Measurements from ENCODE around the gene DZANK1. TPM values are rescaled to one million over a fixed set of nuclear protein-coding genes. Genes with fewer than 3 reads are reported as not detected.

Gene DZANK1
- total RNA-seq, 1 experiment from 2014 or later: 7.3 TPM

DNA sequence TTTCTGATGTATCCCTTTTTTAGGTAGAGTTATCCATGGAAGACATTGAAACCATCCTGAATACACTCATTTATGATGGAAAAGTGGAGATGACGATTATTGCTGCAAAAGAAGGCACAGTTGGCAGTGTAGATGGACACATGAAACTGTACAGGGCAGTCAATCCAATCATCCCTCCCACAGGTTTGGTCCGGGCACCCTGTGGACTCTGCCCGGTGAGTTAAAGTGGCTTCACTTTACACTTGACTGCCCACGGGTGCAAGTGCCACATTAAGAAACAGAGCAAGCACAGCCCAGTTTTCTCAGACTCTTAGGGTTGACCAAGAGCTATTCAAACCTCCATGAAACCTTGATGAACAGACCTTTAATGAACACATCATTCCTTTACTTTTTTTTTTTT is 14.8 kb upstream of the DZANK1 start:
- Histone ChIP-seq H3K27ac (no peak overlapping the region), H3K9me2 (ENCODE audit: insufficient read depth) (no peaks in the 10 kb centered on the region), H3K36me3 (ENCODE audit: low read depth) (0 out of 2 replicates have a peak, but pooled peaks cover 3% of the 10 kb centered on the region), H3K27me3 (ENCODE audit: insufficient read depth, low read depth) (no peaks in the 10 kb centered on the region), H4K20me1 (ENCODE audit: insufficient read depth) (no peaks in the 10 kb centered on the region; the same call in 1 of the 2 replicates), H3K9me3 (ENCODE audit: insufficient read depth, low read depth) (no peaks in the 10 kb centered on the region), H3F3A (ENCODE audit: insufficient read depth, low read depth) (peaks cover 4% of the 10 kb centered on the region; the same call in 1 of the 2 replicates), H2AFZ (no peak overlapping the region), H3K4me2 (no peak overlapping the region), H3K4me1 (replicated peaks; ENCODE audit: insufficient read depth) (no peaks in the 10 kb centered on the region), H3K4me3 (no peak overlapping the region), H3K79me2 (ENCODE audit: low read depth) (no peaks in the 10 kb centered on the region)
- no peak for TF ChIP-seq EZH2 (IDR thresholded peaks at IDR 0.05; ENCODE audit: low read depth)
- TF ChIP-seq, protein P1, sequence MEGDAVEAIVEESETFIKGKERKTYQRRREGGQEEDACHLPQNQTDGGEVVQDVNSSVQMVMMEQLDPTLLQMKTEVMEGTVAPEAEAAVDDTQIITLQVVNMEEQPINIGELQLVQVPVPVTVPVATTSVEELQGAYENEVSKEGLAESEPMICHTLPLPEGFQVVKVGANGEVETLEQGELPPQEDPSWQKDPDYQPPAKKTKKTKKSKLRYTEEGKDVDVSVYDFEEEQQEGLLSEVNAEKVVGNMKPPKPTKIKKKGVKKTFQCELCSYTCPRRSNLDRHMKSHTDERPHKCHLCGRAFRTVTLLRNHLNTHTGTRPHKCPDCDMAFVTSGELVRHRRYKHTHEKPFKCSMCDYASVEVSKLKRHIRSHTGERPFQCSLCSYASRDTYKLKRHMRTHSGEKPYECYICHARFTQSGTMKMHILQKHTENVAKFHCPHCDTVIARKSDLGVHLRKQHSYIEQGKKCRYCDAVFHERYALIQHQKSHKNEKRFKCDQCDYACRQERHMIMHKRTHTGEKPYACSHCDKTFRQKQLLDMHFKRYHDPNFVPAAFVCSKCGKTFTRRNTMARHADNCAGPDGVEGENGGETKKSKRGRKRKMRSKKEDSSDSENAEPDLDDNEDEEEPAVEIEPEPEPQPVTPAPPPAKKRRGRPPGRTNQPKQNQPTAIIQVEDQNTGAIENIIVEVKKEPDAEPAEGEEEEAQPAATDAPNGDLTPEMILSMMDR (conservative IDR thresholded peaks at IDR 0.05): no peak
- DNase-seq: no peak
- intact Hi-C loops (cut with micrococcal nuclease; ENCODE audit: unreplicated experiment): no loop called here
- POLR2A ChIA-PET (ENCODE audit: unreplicated experiment): no interaction called here
- CTCF ChIA-PET: no interaction called here
- no TSS peak for BruUV-seq (replicated peaks)

DNA sequence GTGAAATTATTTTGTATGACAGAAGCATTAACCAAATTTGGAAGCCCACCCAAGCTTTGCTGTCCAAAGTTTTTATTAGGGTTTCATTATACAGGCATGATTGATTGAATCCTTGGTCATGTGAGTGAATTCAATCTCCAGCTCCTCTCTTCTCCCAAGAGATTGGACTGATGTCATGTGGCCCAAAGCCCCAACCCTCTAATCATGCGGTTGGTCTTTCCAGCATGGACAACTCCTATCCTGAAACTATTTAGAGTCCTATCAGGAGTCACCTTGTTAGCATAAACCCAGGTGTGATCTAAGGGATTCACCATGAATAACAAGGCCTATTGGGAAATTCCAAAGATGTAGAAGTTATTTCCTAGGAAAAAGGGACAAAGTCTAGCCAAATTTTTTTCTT is 11.0 kb upstream of the DZANK1 start:
- Histone ChIP-seq H4K20me1 (ENCODE audit: insufficient read depth) (no peaks in the 10 kb centered on the region; the same call in 1 of the 2 replicates), H3K36me3 (ENCODE audit: low read depth) (peaks cover 15% of the 10 kb centered on the region; the same call in 1 of the 2 replicates), H3K79me2 (ENCODE audit: low read depth) (no peaks in the 10 kb centered on the region), H2AFZ (no peak overlapping the region), H3K9me2 (ENCODE audit: insufficient read depth) (no peaks in the 10 kb centered on the region), H3K4me3 (no peak overlapping the region), H3K4me2 (no peak overlapping the region), H3K27me3 (ENCODE audit: insufficient read depth, low read depth) (no peaks in the 10 kb centered on the region), H3K4me1 (replicated peaks; ENCODE audit: insufficient read depth) (no peaks in the 10 kb centered on the region), H3K9me3 (ENCODE audit: insufficient read depth, low read depth) (no peaks in the 10 kb centered on the region), H3K27ac (no peak overlapping the region), H3F3A (ENCODE audit: insufficient read depth, low read depth) (no peaks in the 10 kb centered on the region)
- no TSS peak for BruUV-seq (replicated peaks)
- TF ChIP-seq, protein P1 (conservative IDR thresholded peaks at IDR 0.05): no peak
- TF ChIP-seq EZH2 (IDR thresholded peaks at IDR 0.05; ENCODE audit: low read depth): no peak
- ChIA-PET CTCF (no interaction called here), POLR2A (ENCODE audit: unreplicated experiment) (no interaction called here)
- DNase-seq: no peak
- intact Hi-C loops (cut with micrococcal nuclease; ENCODE audit: unreplicated experiment): no loop called here

DNA sequence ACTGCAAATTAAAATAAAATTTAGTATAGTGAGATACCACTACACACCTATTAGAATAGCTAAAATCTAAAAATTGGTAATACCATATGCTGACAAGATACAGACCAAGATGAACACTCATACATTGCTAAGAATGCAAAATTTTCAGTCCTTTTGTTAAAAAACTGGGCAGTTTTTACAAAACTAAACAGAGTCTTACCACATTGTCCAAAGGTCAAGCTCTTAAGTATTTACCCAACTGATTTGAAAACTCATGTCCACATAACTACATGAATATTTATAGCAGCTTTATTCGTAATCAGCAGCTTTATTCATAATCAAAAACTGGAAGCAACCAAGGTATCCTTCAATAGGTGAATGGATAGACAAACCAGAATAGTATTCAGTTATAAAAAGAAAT is 10.4 kb upstream of the DZANK1 start:
- Histone ChIP-seq H3K36me3 (ENCODE audit: low read depth) (peaks cover 15% of the 10 kb centered on the region; the same call in 1 of the 2 replicates), H3K4me1 (replicated peaks; ENCODE audit: insufficient read depth) (no peaks in the 10 kb centered on the region), H3K9me3 (ENCODE audit: insufficient read depth, low read depth) (no peaks in the 10 kb centered on the region), H3K9me2 (ENCODE audit: insufficient read depth) (no peaks in the 10 kb centered on the region), H3K27ac (no peak overlapping the region), H2AFZ (no peak overlapping the region), H3F3A (ENCODE audit: insufficient read depth, low read depth) (no peaks in the 10 kb centered on the region), H3K27me3 (ENCODE audit: insufficient read depth, low read depth) (no peaks in the 10 kb centered on the region), H4K20me1 (ENCODE audit: insufficient read depth) (no peaks in the 10 kb centered on the region; the same call in 1 of the 2 replicates), H3K4me2 (no peak overlapping the region), H3K79me2 (ENCODE audit: low read depth) (no peaks in the 10 kb centered on the region), H3K4me3 (no peak overlapping the region)
- ChIA-PET CTCF (interaction anchor here (0.6 kb wide), 1 partner anchor 248 kb away, joined by 4 read pairs; no protein-coding TSS in a partner anchor), POLR2A (ENCODE audit: unreplicated experiment) (no interaction called here)
- BruUV-seq (replicated peaks): no TSS peak
- no peak for DNase-seq
- intact Hi-C loops (cut with micrococcal nuclease; ENCODE audit: unreplicated experiment): no loop called here
- TF ChIP-seq EZH2 (IDR thresholded peaks at IDR 0.05; ENCODE audit: low read depth): no peak
- TF ChIP-seq, protein P1 (conservative IDR thresholded peaks at IDR 0.05): no peak

Measured in PC-9 (cell line).